Neural crest cell (in vitro differentiated cells): ENCODE results near the gene DOCK9. TPM values are rescaled to one million over a fixed set of nuclear protein-coding genes. Genes with fewer than 3 reads are reported as not detected.

Experiments
- DNase-seq: peaks from one replicate; pipeline ENCODE4 v3.0.0; 2021; ENCODE audit warnings: low read depth, mixed read lengths, low spot score
- H3K27ac Mint-ChIP-seq: one replicate; pipeline ENCODE4 v1.8.0; 2021; ENCODE audit warnings: mild to moderate bottlenecking, mixed read lengths; ENCODE audit not compliant: unreplicated experiment
- H3K27me3 Mint-ChIP-seq: 2 replicates; pipeline ENCODE4 v1.8.0; 2021; ENCODE audit warnings: low read depth, mild to moderate bottlenecking, mixed read lengths
- H3K36me3 Mint-ChIP-seq: 2 replicates; pipeline ENCODE4 v1.8.0; 2021; ENCODE audit warnings: low read depth, mild to moderate bottlenecking, mixed read lengths
- H3K4me1 Mint-ChIP-seq: 2 replicates; pipeline ENCODE4 v1.8.0; 2021; ENCODE audit warnings: mixed read lengths
- H3K4me3 Mint-ChIP-seq: one replicate; pipeline ENCODE4 v1.8.0; 2021; ENCODE audit warnings: mild to moderate bottlenecking, mixed read lengths
- H3K9me3 Mint-ChIP-seq: 2 replicates; pipeline ENCODE4 v1.8.0; 2021; ENCODE audit warnings: mixed read lengths
- total RNA-seq: library from RNA; stranded (reverse); gene quantifications from 2 replicates; pipeline ENCODE4 v1.2.1, GENCODE V29; 2021
- TF ChIP-seq, protein P1 (sequence below): fragments of 200-600 bp; sonication (generic); conservative IDR thresholded peaks from 2 replicates; pipeline ENCODE4 v1.5.0; 2021; ENCODE audit warnings: antibody characterized with exemption, mild to moderate bottlenecking

Gene DOCK9
- total RNA-seq, 1 donor from 2014 or later, result 6.9 TPM

DNA sequence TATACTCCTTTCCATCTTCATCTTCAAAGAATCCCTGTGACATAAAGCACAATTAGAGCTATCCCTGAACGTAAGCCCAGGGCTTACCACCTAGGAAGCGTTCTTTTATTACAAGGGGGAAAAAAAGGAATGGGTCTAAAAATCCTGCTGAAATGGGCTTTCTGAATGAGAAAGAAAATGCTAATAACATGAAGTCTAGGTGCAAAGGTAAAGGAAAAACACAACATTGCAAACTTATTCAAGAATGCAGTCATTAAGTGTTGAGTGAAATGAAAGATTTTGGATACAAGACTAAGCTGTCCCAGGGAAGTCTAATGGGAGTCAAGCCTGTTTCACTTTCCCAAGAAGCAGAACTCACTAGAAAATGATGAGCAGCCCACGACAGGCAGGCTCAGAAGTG is 170.1 kb downstream of the DOCK9 start:
- no peak overlapping the region for H3K27ac Mint-ChIP-seq
- no peaks in the 10 kb centered on the region for H3K4me1 Mint-ChIP-seq
- H3K9me3 Mint-ChIP-seq, result no peaks in the 10 kb centered on the region
- H3K27me3 Mint-ChIP-seq, result no peaks in the 10 kb centered on the region
- no peak for DNase-seq
- TF ChIP-seq, protein P1, sequence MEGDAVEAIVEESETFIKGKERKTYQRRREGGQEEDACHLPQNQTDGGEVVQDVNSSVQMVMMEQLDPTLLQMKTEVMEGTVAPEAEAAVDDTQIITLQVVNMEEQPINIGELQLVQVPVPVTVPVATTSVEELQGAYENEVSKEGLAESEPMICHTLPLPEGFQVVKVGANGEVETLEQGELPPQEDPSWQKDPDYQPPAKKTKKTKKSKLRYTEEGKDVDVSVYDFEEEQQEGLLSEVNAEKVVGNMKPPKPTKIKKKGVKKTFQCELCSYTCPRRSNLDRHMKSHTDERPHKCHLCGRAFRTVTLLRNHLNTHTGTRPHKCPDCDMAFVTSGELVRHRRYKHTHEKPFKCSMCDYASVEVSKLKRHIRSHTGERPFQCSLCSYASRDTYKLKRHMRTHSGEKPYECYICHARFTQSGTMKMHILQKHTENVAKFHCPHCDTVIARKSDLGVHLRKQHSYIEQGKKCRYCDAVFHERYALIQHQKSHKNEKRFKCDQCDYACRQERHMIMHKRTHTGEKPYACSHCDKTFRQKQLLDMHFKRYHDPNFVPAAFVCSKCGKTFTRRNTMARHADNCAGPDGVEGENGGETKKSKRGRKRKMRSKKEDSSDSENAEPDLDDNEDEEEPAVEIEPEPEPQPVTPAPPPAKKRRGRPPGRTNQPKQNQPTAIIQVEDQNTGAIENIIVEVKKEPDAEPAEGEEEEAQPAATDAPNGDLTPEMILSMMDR, result no peak
- H3K36me3 Mint-ChIP-seq, result no peaks in the 10 kb centered on the region
- H3K4me3 Mint-ChIP-seq, result no peak overlapping the region

DNA sequence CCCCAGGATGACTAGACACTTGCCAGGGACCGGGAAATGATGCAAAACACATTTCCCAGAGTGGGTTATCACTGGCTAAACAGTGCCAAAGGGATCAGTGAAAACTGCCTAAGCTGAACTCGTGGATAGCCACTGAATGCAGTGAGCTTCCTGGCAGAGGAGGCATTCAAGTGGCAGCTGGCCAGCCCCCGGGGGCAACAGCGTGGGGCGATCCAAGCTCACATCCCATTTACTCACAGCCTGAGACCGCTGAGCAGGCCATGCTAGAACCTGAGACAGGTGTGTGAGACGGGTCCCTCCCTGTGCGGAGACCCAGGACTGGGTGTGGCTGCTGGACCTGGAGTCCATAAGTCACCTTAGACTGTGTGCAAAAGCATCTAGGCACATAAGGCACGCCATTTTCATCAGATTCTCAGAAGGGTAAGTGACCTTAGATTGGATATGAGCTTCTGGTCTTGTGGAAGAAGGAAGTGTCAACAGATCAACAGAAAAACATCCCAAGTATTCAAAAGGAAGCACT is 173.5 kb downstream of the DOCK9 start:
- Mint-ChIP-seq H3K9me3 (no peaks in the 10 kb centered on the region), H3K4me3 (no peak overlapping the region), H3K4me1 (no peaks in the 10 kb centered on the region), H3K27ac (no peak overlapping the region), H3K36me3 (no peaks in the 10 kb centered on the region), H3K27me3 (no peaks in the 10 kb centered on the region)
- TF ChIP-seq, protein P1, result no peak
- DNase-seq, result no peak

DNA sequence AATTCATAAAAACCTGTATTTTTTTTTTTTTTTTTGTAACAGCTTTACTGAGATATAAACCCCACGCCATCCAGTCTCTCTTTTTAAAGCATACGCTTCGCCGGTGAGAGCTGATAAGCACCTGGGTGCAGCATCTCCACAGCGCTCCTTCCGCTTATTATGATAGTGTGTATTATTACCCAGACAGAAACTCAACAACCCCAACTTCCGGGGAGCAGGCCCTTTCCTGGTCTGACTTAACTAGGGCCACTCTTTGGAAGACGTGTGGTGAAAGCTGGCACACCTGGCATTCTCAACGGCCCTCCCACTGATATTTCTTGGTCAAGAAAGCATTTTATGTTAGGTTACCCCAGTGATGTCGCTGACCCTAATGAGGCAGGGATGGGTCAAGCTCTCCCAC is 173.9 kb downstream of the DOCK9 start:
- Mint-ChIP-seq H3K4me1 (no peaks in the 10 kb centered on the region), H3K36me3 (no peaks in the 10 kb centered on the region), H3K4me3 (no peak overlapping the region), H3K27ac (no peak overlapping the region), H3K9me3 (no peaks in the 10 kb centered on the region), H3K27me3 (no peaks in the 10 kb centered on the region)
- DNase-seq, result no peak
- TF ChIP-seq, protein P1, result no peak

DNA sequence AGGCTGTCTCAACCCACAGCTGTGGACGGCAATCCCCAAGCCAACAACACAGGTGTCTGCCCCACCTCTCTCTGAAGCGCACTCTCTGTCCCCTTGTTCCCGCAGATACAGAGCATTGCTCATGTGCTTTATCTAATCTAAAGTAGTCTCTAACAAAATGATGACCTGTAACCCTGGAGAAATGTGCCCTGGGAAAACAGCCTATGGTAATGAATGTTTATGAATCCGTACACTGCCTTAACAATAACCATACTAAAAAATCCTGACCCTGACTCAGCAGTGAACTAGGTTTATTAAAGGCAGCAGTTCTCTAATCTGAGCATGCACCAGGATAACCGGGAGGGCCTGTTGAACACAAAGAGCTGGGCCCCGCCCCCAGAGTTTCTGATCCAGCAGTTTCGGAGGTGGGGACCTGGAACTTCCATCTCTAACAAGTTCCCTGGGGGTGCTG is 174.7 kb downstream of the DOCK9 start:
- DNase-seq, result no peak
- Mint-ChIP-seq H3K36me3 (no peaks in the 10 kb centered on the region), H3K27me3 (no peaks in the 10 kb centered on the region), H3K9me3 (no peaks in the 10 kb centered on the region), H3K4me3 (no peak overlapping the region), H3K4me1 (no peaks in the 10 kb centered on the region), H3K27ac (no peak overlapping the region)
- TF ChIP-seq, protein P1, result no peak

DNA sequence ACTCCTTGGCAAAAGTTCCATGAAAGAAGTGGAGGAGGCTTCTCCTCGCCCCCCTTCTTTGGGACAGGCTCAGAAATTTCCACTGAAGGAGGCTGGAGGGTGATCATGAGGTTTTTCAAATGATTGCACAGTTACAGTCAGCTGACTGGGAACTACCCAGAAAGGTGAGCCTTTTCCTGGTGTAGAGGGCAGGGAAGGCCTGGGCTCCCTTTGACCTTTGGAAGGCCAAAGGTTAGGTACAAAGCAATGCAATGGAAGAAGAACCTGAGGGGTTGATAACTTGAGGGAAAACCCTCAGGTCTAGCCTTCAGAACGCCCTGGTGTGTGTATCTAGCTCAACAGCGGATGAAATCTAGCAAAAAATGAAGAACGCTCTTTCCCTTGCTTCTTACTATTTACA is 175.3 kb downstream of the DOCK9 start:
- Mint-ChIP-seq H3K27me3 (no peaks in the 10 kb centered on the region), H3K36me3 (no peaks in the 10 kb centered on the region), H3K4me3 (no peak overlapping the region), H3K9me3 (no peaks in the 10 kb centered on the region), H3K4me1 (no peaks in the 10 kb centered on the region), H3K27ac (no peak overlapping the region)
- no peak for DNase-seq
- TF ChIP-seq, protein P1, result no peak
